SU-DHL-6 (cell line): ENCODE data around the gene STS.

Experiments used
- EZH2phosphoT487 ChIP-seq: fragments of 200-600 bp; sonication (generic), shearing (Covaris generic); conservative IDR thresholded peaks from 2 replicates; pipeline ENCODE4 v1.6.1; 2018; ENCODE audit warnings: mild to moderate bottlenecking, antibody characterized with exemption, low read length, moderate library complexity, mixed read lengths
- TF ChIP-seq, protein P1 (sequence below): fragments of 200-600 bp; sonication (generic); IDR thresholded peaks from one replicate; pipeline ENCODE4 v1.5.1; 2017; ENCODE audit warnings: antibody characterized with exemption, mild to moderate bottlenecking, low read length, moderate library complexity; ENCODE audit not compliant: insufficient read depth, poor library complexity, severe bottlenecking

DNA sequence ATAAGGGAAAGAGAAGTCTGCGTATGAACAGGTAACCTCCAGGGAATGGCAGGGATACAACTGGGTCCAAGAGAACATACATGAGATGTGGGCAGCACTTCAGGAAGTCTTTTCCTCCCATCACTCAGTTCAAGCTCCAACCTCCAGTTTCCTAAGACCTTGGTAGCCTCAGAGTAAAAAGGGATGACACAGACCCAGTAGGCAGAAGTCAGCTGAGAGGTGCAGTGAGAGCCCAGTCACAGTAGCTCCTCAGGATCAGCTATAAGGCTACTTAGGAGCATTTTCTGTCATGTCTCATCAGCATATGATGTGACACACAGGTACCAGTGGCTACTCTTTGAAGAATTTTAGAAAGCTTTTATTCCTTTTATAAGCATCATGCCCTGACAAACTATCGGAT, 12.5 kb upstream of the STS start:
- TF ChIP-seq, protein P1, sequence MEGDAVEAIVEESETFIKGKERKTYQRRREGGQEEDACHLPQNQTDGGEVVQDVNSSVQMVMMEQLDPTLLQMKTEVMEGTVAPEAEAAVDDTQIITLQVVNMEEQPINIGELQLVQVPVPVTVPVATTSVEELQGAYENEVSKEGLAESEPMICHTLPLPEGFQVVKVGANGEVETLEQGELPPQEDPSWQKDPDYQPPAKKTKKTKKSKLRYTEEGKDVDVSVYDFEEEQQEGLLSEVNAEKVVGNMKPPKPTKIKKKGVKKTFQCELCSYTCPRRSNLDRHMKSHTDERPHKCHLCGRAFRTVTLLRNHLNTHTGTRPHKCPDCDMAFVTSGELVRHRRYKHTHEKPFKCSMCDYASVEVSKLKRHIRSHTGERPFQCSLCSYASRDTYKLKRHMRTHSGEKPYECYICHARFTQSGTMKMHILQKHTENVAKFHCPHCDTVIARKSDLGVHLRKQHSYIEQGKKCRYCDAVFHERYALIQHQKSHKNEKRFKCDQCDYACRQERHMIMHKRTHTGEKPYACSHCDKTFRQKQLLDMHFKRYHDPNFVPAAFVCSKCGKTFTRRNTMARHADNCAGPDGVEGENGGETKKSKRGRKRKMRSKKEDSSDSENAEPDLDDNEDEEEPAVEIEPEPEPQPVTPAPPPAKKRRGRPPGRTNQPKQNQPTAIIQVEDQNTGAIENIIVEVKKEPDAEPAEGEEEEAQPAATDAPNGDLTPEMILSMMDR = no peak
- TF ChIP-seq EZH2phosphoT487 = no peak
